Trophoblast cell (in vitro differentiated cells and primary cell): ENCODE data around the gene LMTK2.

ENCODE experiments used
- DNase-seq, 2 donors: peaks; one replicate each; pipeline ENCODE4 v3.0.0-alpha.2; 2016
- H2AFZ ChIP-seq: 2 replicates; pipeline ENCODE4 v1.6.1; 2013; ENCODE audit warnings: low read length, moderate library complexity, mild to moderate bottlenecking; ENCODE audit not compliant: insufficient read depth, poor library complexity
- H2AK5ac ChIP-seq: 2 replicates; pipeline ENCODE4 v1.6.1; 2013; ENCODE audit warnings: mild to moderate bottlenecking, low read length
- H2BK120ac ChIP-seq: 2 replicates; pipeline ENCODE4 v1.6.1; 2013; ENCODE audit warnings: low read length, mild to moderate bottlenecking, moderate library complexity; ENCODE audit not compliant: insufficient read depth, poor library complexity
- H2BK12ac ChIP-seq: 2 replicates; pipeline ENCODE4 v1.6.1; 2013; ENCODE audit warnings: mild to moderate bottlenecking, low read length, moderate library complexity
- H2BK5ac ChIP-seq: 2 replicates; pipeline ENCODE4 v1.6.1; 2013; ENCODE audit warnings: low read length, low read depth, moderate library complexity, mild to moderate bottlenecking; ENCODE audit not compliant: poor library complexity
- H3K14ac ChIP-seq: 2 replicates; pipeline ENCODE4 v1.6.1; 2013; ENCODE audit warnings: mild to moderate bottlenecking, low read length
- H3K18ac ChIP-seq: 2 replicates; pipeline ENCODE4 v1.6.1; 2013; ENCODE audit warnings: mild to moderate bottlenecking, low read length
- H3K23ac ChIP-seq: 2 replicates; pipeline ENCODE4 v1.6.1; 2013; ENCODE audit warnings: low read length
- H3K27ac ChIP-seq: 2 replicates; pipeline ENCODE4 v1.5.1; 2013; ENCODE audit warnings: low read depth, mild to moderate bottlenecking, inconsistent platforms, low read length, moderate library complexity
- H3K27me3 ChIP-seq: 2 replicates; pipeline ENCODE4 v1.6.1; 2013; ENCODE audit warnings: inconsistent platforms, mild to moderate bottlenecking, low read length, moderate library complexity; ENCODE audit not compliant: insufficient read depth
- H3K36me3 ChIP-seq, 2 experiments: 1 replicate in 1 of 2; 2 replicates in 1 of 2; pipeline ENCODE4 v1.6.1; 2013; ENCODE audit warnings: low read length in 2 of 2, mild to moderate bottlenecking in 2 of 2, moderate library complexity in 1 of 2; ENCODE audit not compliant: insufficient read depth in 2 of 2, control insufficient read depth in 1 of 2
- H3K4ac ChIP-seq: 2 replicates; pipeline ENCODE4 v1.6.1; 2013; ENCODE audit warnings: low read depth, mild to moderate bottlenecking, low read length, moderate library complexity
- H3K4me1 ChIP-seq, 2 experiments: 1 replicate in 1 of 2; 2 replicates in 1 of 2; pipeline ENCODE4 v1.6.1; 2013; ENCODE audit warnings: low read length in 2 of 2, mild to moderate bottlenecking in 2 of 2, moderate library complexity in 1 of 2; ENCODE audit not compliant: insufficient read depth in 2 of 2, control insufficient read depth in 1 of 2
- H3K4me2 ChIP-seq: 2 replicates; pipeline ENCODE4 v1.6.1; 2013; ENCODE audit warnings: inconsistent platforms, mild to moderate bottlenecking, low read length, moderate library complexity
- H3K4me3 ChIP-seq: 2 replicates; pipeline ENCODE4 v1.5.1; 2013; ENCODE audit warnings: mild to moderate bottlenecking, low read depth, low read length, inconsistent platforms
- H3K79me1 ChIP-seq: one replicate; pipeline ENCODE4 v1.6.1; 2013; ENCODE audit warnings: low read length
- H3K79me2 ChIP-seq: 2 replicates; pipeline ENCODE4 v1.6.1; 2013; ENCODE audit warnings: low read length, mild to moderate bottlenecking; ENCODE audit not compliant: control insufficient read depth, insufficient read depth, poor library complexity
- H3K9ac ChIP-seq: 2 replicates; pipeline ENCODE4 v1.6.1; 2013; ENCODE audit warnings: mild to moderate bottlenecking, low read length
- H3K9me3 ChIP-seq: 2 replicates; pipeline ENCODE4 v1.6.1; 2013; ENCODE audit warnings: low read depth, mild to moderate bottlenecking, control low read depth, inconsistent platforms, low read length; ENCODE audit not compliant: insufficient read depth
- H4K12ac ChIP-seq: 2 replicates; pipeline ENCODE4 v1.6.1; 2013; ENCODE audit warnings: low read depth, mild to moderate bottlenecking, low read length, moderate library complexity
- H4K8ac ChIP-seq: 2 replicates; pipeline ENCODE4 v1.6.1; 2013; ENCODE audit warnings: low read depth, mild to moderate bottlenecking, low read length, moderate library complexity
- H4K91ac ChIP-seq: one replicate; pipeline ENCODE4 v1.6.1; 2013; ENCODE audit warnings: low read depth, mild to moderate bottlenecking, low read length, moderate library complexity
- WGBS: extraction: QIAGEN DNeasy Blood & Tissue Kit; methylation state at CpG from one replicate; pipeline ENCODE4 v1.1.7; 2013; ENCODE audit warnings: missing lambda C conversion rate; ENCODE audit not compliant: insufficient read length, insufficient coverage; ENCODE audit errors: extremely low coverage; 5-methylcytosine and 5-hydroxymethylcytosine counted together

LMTK2 gene

DNA sequence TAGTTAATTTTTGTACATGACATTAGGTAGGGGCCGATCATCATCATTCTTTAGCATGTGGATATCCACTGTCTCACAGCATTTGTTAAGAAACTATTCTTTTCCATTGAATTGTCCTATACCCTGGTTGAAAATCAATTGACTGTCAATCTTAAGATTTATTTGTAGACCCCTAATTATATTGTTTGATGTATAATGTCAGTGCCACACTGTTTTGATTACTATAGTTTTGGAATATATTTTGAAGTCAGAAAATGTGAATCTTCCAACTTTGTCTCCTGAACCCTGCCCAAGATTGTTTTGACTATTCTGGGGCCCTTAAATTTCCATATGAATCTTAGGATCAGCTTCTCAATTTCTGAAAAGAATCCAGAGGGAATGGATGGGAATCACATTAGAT, 6.6 kb upstream of the LMTK2 start:
- no peak overlapping the region for H3K27ac ChIP-seq
- H3K9ac ChIP-seq, result no peak overlapping the region
- H2AK5ac ChIP-seq, result no peak overlapping the region
- H2BK12ac ChIP-seq, result no peak overlapping the region
- no peaks in the 10 kb centered on the region for H3K36me3 ChIP-seq
- no peak overlapping the region for H3K4ac ChIP-seq
- H3K4me2 ChIP-seq, result no peak overlapping the region
- no peaks in the 10 kb centered on the region for H3K79me2 ChIP-seq
- no peak overlapping the region for H3K14ac ChIP-seq
- no peak for DNase-seq
- H2BK5ac ChIP-seq, result no peak overlapping the region
- no peak overlapping the region for H2BK120ac ChIP-seq
- H3K4me3 ChIP-seq, result no peak overlapping the region
- no CpG with 5 or more reads among the region's 1 CpG for WGBS
- H3K9me3 ChIP-seq, result no peaks in the 10 kb centered on the region
- no peaks in the 10 kb centered on the region for H3K27me3 ChIP-seq
- H4K12ac ChIP-seq, result no peak overlapping the region
- H4K8ac ChIP-seq, result no peak overlapping the region
- H2AFZ ChIP-seq, result no peak overlapping the region
- H3K4me1 ChIP-seq, result no peaks in the 10 kb centered on the region
- no peaks in the 10 kb centered on the region for H3K79me1 ChIP-seq
- no peak overlapping the region for H4K91ac ChIP-seq
- H3K23ac ChIP-seq, result no peak overlapping the region
- H3K18ac ChIP-seq, result no peak overlapping the region

DNA sequence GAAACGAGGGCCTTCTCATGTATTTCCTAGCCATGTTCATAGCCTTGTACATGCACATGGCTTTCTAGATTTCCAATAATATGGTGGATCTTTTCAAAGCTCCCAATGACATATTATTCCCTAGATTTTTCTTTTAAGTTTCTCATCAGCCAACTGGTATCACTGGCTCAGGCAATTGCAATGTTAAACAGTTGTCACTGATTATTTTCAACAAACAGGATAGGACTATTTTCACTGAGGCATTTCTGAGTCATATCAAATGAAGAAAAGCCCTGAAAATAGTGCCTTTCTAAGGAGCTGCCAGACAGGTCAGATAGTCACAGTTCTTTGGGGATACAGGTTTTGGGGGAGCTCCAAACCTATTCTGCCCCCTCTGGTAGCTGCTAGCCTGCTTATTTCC, 4.5 kb upstream of the LMTK2 start:
- Histone ChIP-seq H2BK12ac (no peak overlapping the region), H4K91ac (no peak overlapping the region), H3K4me3 (no peak overlapping the region), H2AFZ (no peak overlapping the region), H3K27ac (no peak overlapping the region), H3K23ac (no peak overlapping the region), H3K79me2 (peaks cover 3% of the 10 kb centered on the region), H2AK5ac (no peak overlapping the region), H3K18ac (no peak overlapping the region), H3K4ac (no peak overlapping the region), H3K79me1 (peaks cover 3% of the 10 kb centered on the region), H3K4me2 (no peak overlapping the region), H3K9me3 (no peaks in the 10 kb centered on the region), H3K36me3 (no peaks in the 10 kb centered on the region), H3K4me1 (no peaks in the 10 kb centered on the region), H2BK120ac (no peak overlapping the region), H3K27me3 (no peaks in the 10 kb centered on the region), H4K12ac (no peak overlapping the region), H2BK5ac (no peak overlapping the region), H3K9ac (no peak overlapping the region), H3K14ac (no peak overlapping the region), H4K8ac (no peak overlapping the region)
- DNase-seq, result no peak
- no CpG with 5 or more reads among the region's 1 CpG for WGBS

DNA sequence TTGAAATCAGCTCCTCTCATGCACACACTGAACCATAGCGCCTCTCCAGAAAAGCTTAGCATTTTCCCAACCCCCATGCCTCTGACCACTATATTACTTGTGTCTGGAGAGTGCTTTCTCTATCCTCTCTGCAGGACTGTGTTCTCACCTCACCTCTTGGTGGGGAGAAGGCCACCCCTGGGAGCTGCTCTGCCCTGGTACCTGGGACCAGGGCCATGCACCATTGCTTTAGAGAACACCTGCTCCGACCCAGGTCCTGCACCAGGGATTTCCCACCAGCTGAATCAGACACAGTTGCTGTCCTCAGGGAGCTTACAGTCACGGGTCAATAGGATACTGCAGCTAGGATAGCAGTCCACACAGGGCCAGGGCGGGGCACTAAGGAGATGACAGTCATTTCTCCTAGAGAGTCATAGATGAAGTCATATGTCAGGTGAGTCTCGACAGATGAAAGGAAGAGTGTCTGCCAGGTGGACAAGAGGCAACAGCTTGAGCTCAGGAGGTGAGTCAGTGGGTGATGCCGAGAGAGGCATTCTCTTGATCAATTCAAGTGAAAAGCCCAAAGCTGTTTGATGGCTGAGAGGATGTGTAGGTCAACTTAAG, 619 bp upstream of the LMTK2 start:
- no peak overlapping the region for H2BK12ac ChIP-seq
- no peaks in the 10 kb centered on the region for H3K4me1 ChIP-seq
- H3K4me3 ChIP-seq, result no peak overlapping the region
- no peak overlapping the region for H4K91ac ChIP-seq
- H4K8ac ChIP-seq, result no peak overlapping the region
- H2BK120ac ChIP-seq, result no peak overlapping the region
- no peaks in the 10 kb centered on the region for H3K9me3 ChIP-seq
- H3K27ac ChIP-seq, result no peak overlapping the region
- H3K79me2 ChIP-seq, result peaks cover 3% of the 10 kb centered on the region
- no CpG with 5 or more reads among the region's 6 CpGs for WGBS
- H3K27me3 ChIP-seq, result no peaks in the 10 kb centered on the region
- DNase-seq, result peak in 1 of 2 donors; percentile 28
- H3K4me2 ChIP-seq, result no peak overlapping the region
- peak overlapping the region; percentile 91 for H3K23ac ChIP-seq
- H3K14ac ChIP-seq, result no peak overlapping the region
- peak overlapping the region; percentile 15 for H3K9ac ChIP-seq
- no peaks in the 10 kb centered on the region for H3K36me3 ChIP-seq
- H4K12ac ChIP-seq, result no peak overlapping the region
- H2AFZ ChIP-seq, result no peak overlapping the region
- no peak overlapping the region for H2AK5ac ChIP-seq
- H3K4ac ChIP-seq, result no peak overlapping the region
- H3K79me1 ChIP-seq, result peaks cover 3% of the 10 kb centered on the region
- H2BK5ac ChIP-seq, result no peak overlapping the region
- H3K18ac ChIP-seq, result no peak overlapping the region

DNA sequence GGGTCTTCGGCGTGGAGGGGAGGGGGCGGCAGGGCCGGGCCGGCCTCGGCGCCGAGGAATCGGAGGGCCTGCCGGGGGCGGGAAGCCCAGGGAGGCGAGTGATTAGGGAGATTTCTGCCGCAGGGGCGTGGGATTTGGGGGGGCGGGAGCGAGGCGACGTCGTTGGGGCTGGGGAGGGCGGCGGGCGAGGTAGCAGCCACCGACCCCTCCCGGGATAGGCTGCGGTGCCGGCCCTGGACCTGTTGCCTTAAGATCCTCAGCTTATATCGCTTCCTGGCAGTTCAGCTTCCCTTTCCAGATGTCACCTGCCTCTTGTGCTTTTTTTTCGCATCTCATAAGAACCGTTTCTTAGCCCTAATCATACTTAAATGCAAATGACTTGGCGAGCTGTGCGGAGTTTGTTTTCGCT, 655 bp downstream of the LMTK2 start:
- H3K4me1 ChIP-seq, result no peaks in the 10 kb centered on the region
- H3K36me3 ChIP-seq, result no peaks in the 10 kb centered on the region
- no peak overlapping the region for H3K18ac ChIP-seq
- no peak overlapping the region for H2BK120ac ChIP-seq
- no peak overlapping the region for H2AK5ac ChIP-seq
- peak overlapping the region; percentile 99 for H4K8ac ChIP-seq
- peak overlapping the region; percentile 7 for H3K9ac ChIP-seq
- peak overlapping the region; percentile 67 for H3K4ac ChIP-seq
- peak overlapping the region; percentile 95 for H3K4me2 ChIP-seq
- peak overlapping the region; percentile 98 for H2AFZ ChIP-seq
- no peak overlapping the region for H4K91ac ChIP-seq
- H3K14ac ChIP-seq, result no peak overlapping the region
- no peaks in the 10 kb centered on the region for H3K27me3 ChIP-seq
- peaks cover 3% of the 10 kb centered on the region for H3K79me2 ChIP-seq
- no peak for DNase-seq
- H3K27ac ChIP-seq, result no peak overlapping the region
- no peak overlapping the region for H2BK12ac ChIP-seq
- peaks cover 3% of the 10 kb centered on the region for H3K79me1 ChIP-seq
- no peak overlapping the region for H3K23ac ChIP-seq
- H4K12ac ChIP-seq, result no peak overlapping the region
- no peaks in the 10 kb centered on the region for H3K9me3 ChIP-seq
- H2BK5ac ChIP-seq, result no peak overlapping the region
- H3K4me3 ChIP-seq, result peak overlapping the region; percentile 100
- WGBS, result no CpG with 5 or more reads among the region's 32 CpGs
